IMR-90 (cell line): Measurements from ENCODE around the gene KCTD16. TPM values are rescaled to one million over a fixed set of nuclear protein-coding genes. Genes with fewer than 3 reads are reported as not detected.

Source experiments
- ATAC-seq: fragments of 200-7000 bp; cut with Tn5 transposase; 2 replicates; pipeline ENCODE4 v1.9.1; 2020; ENCODE audit warnings: low read depth, mild to moderate bottlenecking, moderate library complexity
- BruUV-seq: library from RNA; stranded (reverse); fragments of 400-500 nt; replicated peaks from 2 replicates; lab custom pipeline; 2021; lab: Mats Ljungman, UMichigan
- CTCF ChIA-PET: fragments of 300-600 bp; formaldehyde crosslinking; extraction: SDS; loops from one replicate; lab custom pipeline; 2021; ENCODE audit warnings: antibody characterized with exemption; lab: Yijun Ruan, JAX
- POLR2A ChIA-PET: fragments of 300-600 bp; sonication (Branson Sonifier 250); formaldehyde crosslinking; loops from one replicate; lab custom pipeline; 2022; ENCODE audit warnings: antibody characterized with exemption; ENCODE audit not compliant: unreplicated experiment; lab: Charles Lee
- DNase-seq: peaks from one replicate; pipeline ENCODE4 v3.0.0; 2013
- H2AFZ ChIP-seq: replicated peaks from 2 replicates; pipeline ENCODE3; 2013; ENCODE audit warnings: low read length, mild to moderate bottlenecking; ENCODE audit not compliant: poor library complexity
- H2AK5ac ChIP-seq: 2 replicates; pipeline ENCODE4 v1.6.1; 2013; ENCODE audit warnings: low read depth, low read length, inconsistent platforms
- H2AK9ac ChIP-seq: replicated peaks from 2 replicates; pipeline ENCODE3; 2013; ENCODE audit warnings: mild to moderate bottlenecking, low read depth, low read length, moderate library complexity; ENCODE audit not compliant: poor library complexity
- H2BK120ac ChIP-seq: 2 replicates; pipeline ENCODE4 v1.6.1; 2013; ENCODE audit warnings: low read depth, low read length, inconsistent platforms
- H2BK15ac ChIP-seq: 3 replicates; pipeline ENCODE4 v1.6.1; 2013; ENCODE audit warnings: low read depth, low read length, inconsistent platforms
- H2BK20ac ChIP-seq: 2 replicates; pipeline ENCODE4 v1.6.1; 2013; ENCODE audit warnings: low read depth, mild to moderate bottlenecking, inconsistent platforms, low read length, moderate library complexity
- H2BK5ac ChIP-seq: 2 replicates; pipeline ENCODE4 v1.6.1; 2013; ENCODE audit warnings: mild to moderate bottlenecking, low read depth, low read length, inconsistent platforms; ENCODE audit not compliant: poor library complexity, severe bottlenecking
- H3K14ac ChIP-seq: replicated peaks from 2 replicates; pipeline ENCODE4 v1.6.1; 2013; ENCODE audit warnings: low read depth, low read length, inconsistent platforms
- H3K18ac ChIP-seq: 2 replicates; pipeline ENCODE4 v1.6.1; 2013; ENCODE audit warnings: low read depth, low read length, control low read depth
- H3K23ac ChIP-seq: 2 replicates; pipeline ENCODE4 v1.6.1; 2013; ENCODE audit warnings: low read depth, low read length, inconsistent platforms
- H3K27ac ChIP-seq: 2 replicates; pipeline ENCODE4 v1.5.1; 2013; ENCODE audit warnings: mild to moderate bottlenecking, control low read depth, low read length; ENCODE audit not compliant: insufficient read depth
- H3K27me3 ChIP-seq: 2 replicates; pipeline ENCODE4 v1.6.1; 2013; ENCODE audit warnings: low read length; ENCODE audit not compliant: control insufficient read depth, insufficient read depth
- H3K36me3 ChIP-seq: 2 replicates; pipeline ENCODE4 v1.6.1; 2013; ENCODE audit warnings: low read length, mixed read lengths; ENCODE audit not compliant: control insufficient read depth, insufficient read depth
- H3K4ac ChIP-seq: 2 replicates; pipeline ENCODE4 v1.6.1; 2013; ENCODE audit warnings: low read depth, low read length, inconsistent platforms
- H3K4me1 ChIP-seq: 2 replicates; pipeline ENCODE4 v1.6.1; 2013; ENCODE audit warnings: low read length, mixed read lengths; ENCODE audit not compliant: control insufficient read depth, insufficient read depth
- H3K4me2 ChIP-seq: 2 replicates; pipeline ENCODE4 v1.6.1; 2013; ENCODE audit warnings: low read depth, mild to moderate bottlenecking, control low read depth, low read length, moderate library complexity
- H3K4me3 ChIP-seq: 2 replicates; pipeline ENCODE4 v1.5.1; 2013; ENCODE audit warnings: low read depth, mild to moderate bottlenecking, control low read depth, low read length, moderate library complexity; ENCODE audit not compliant: insufficient read depth
- H3K56ac ChIP-seq: 2 replicates; pipeline ENCODE4 v1.6.1; 2013; ENCODE audit warnings: low read length, inconsistent platforms; ENCODE audit not compliant: insufficient read depth; ENCODE audit errors: extremely low read depth
- H3K79me1 ChIP-seq, 2 experiments: 2 replicates each; pipeline ENCODE4 v1.6.1; 2013; ENCODE audit warnings: low read length in 2 of 2, inconsistent platforms in 1 of 2, low read depth in 1 of 2
- H3K9ac ChIP-seq: 2 replicates; pipeline ENCODE4 v1.6.1; 2013; ENCODE audit warnings: low read depth, low read length, control low read depth
- H3K9me1 ChIP-seq: 2 replicates; pipeline ENCODE4 v1.6.1; 2013; ENCODE audit warnings: low read length, inconsistent platforms; ENCODE audit not compliant: insufficient read depth
- H3K9me3 ChIP-seq: 2 replicates; pipeline ENCODE4 v1.6.1; 2013; ENCODE audit warnings: low read length; ENCODE audit not compliant: control insufficient read depth, insufficient read depth
- H4K20me1 ChIP-seq: 2 replicates; pipeline ENCODE4 v1.6.1; 2013; ENCODE audit warnings: low read length, inconsistent platforms; ENCODE audit not compliant: insufficient read depth
- H4K5ac ChIP-seq: 2 replicates; pipeline ENCODE4 v1.6.1; 2013; ENCODE audit warnings: mild to moderate bottlenecking, low read depth, low read length, control low read depth
- H4K8ac ChIP-seq, 2 experiments: 2 replicates each; pipeline ENCODE4 v1.6.1; 2013; ENCODE audit warnings: low read depth in 2 of 2, low read length in 2 of 2, control low read depth in 1 of 2, inconsistent platforms in 1 of 2
- H4K91ac ChIP-seq: 2 replicates; pipeline ENCODE4 v1.6.1; 2013; ENCODE audit warnings: low read depth, low read length, inconsistent platforms; ENCODE audit not compliant: insufficient read depth
- CHD1 ChIP-seq: IDR thresholded peaks from 2 replicates; pipeline ENCODE4 v1.6.1; 2012; ENCODE audit warnings: low read depth, low read length, improper control_type of control experiment
- ELK1 ChIP-seq: fragments of 150-350 bp; IDR thresholded peaks from 2 replicates; pipeline ENCODE4 v1.6.1; 2016; ENCODE audit warnings: low read depth, mild to moderate bottlenecking, low read length, moderate library complexity, borderline replicate concordance
- FOS ChIP-seq: fragments of 150-350 bp; IDR thresholded peaks from 2 replicates; pipeline ENCODE4 v1.6.1; 2016; ENCODE audit warnings: low read depth, low read length
- RAD21 ChIP-seq: IDR thresholded peaks from 2 replicates; pipeline ENCODE4 v1.6.1; 2012; ENCODE audit warnings: low read length, improper control_type of control experiment
- RCOR1 ChIP-seq: IDR thresholded peaks from 2 replicates; pipeline ENCODE4 v1.6.1; 2012; ENCODE audit warnings: mild to moderate bottlenecking, low read length, improper control_type of control experiment; ENCODE audit not compliant: insufficient replicate concordance
- RFX5 ChIP-seq: IDR thresholded peaks from 2 replicates; pipeline ENCODE4 v1.8.0; 2012; ENCODE audit warnings: low read depth, mild to moderate bottlenecking, low read length, moderate library complexity
- SMC3 ChIP-seq: fragments of 150-350 bp; IDR thresholded peaks from 2 replicates; pipeline ENCODE4 v1.6.1; 2016; ENCODE audit warnings: low read depth, mild to moderate bottlenecking, antibody characterized with exemption, low read length, moderate library complexity
- WGBS, 2 experiments: methylation state at CpG; one replicate each; pipeline versions ENCODE4 v1.1.5 to v1.1.7; 2013; ENCODE audit warnings: missing lambda C conversion rate in 2 of 2; ENCODE audit not compliant: insufficient read length in 1 of 2; ENCODE audit errors: extremely low coverage in 2 of 2; 5-methylcytosine and 5-hydroxymethylcytosine counted together
- dilution Hi-C: fragments of 300-500 bp; cut with HindIII; formaldehyde crosslinking; loops from one replicate; pipeline ENCODE4 v1.14.3; 2018; ENCODE audit warnings: low sequenced_read_pairs; ENCODE audit not compliant: unreplicated experiment
- in situ Hi-C: fragments of 300-500 bp; cut with MboI; formaldehyde crosslinking; loops from 3 replicates; pipeline ENCODE4 v1.14.3; 2019; ENCODE audit warnings: low sequenced_read_pairs, inconsistent platforms, mixed read lengths
- intact Hi-C: fragments of 100-400 bp; cut with micrococcal nuclease; formaldehyde crosslinking; loops from 2 replicates; pipeline ENCODE4 v1.10.0; 2022
- polyA plus RNA-seq, 3 experiments: library from polyadenylated mRNA; depleted of rRNA; stranded (reverse); fragments of >200 nt; gene quantifications; 2 replicates each; pipeline ENCODE4 v1.2.3, GENCODE V29; 2012; ENCODE audit warnings: low replicate concordance in 1 of 3
- total RNA-seq: library from RNA; depleted of rRNA; stranded (reverse); fragments of >200 nt; gene quantifications from 2 replicates; pipeline ENCODE4 v1.2.3, GENCODE V29; 2012

Gene KCTD16
- total and polyA plus RNA-seq, 2 of the 4 experiments (the other 2 are of a cell fraction), result 0.43 to 1.1 TPM

DNA sequence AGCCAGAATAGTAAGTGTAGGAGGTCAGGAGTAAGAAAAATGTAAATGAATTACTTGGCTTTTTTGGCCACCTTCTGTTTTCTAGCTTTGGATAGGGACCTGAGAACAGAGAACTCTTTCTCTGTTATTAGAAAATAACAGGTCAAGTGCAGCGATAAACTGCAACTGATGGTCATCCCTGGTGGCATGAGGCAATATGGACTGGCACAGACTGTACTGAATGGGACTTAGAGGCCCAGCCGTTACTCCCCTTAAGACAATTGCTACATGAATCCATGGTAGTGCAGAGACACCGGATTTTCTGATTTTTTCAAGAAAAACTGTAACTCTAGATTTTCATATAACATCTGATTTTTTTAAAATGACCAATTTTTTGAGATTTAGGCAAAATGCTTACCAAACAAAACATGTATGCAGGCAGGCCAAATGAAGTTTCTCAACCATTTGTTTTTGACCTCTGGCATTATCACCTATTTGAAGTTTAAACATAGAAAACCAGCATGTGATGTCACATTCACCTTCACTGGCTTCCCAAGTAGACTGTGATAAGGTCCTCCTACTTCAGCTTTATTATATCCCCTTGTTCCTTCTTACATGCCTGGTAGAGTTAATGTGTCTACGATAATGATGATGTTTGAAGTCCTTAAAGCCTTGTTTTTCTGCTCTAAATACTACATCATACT, 262.6 kb downstream of the KCTD16 start:
- dilution Hi-C loops, result no loop called here
- Histone ChIP-seq H3K14ac (no peak overlapping the region), H3K4me3 (no peak overlapping the region), H3K23ac (no peak overlapping the region), H3K9ac (no peak overlapping the region), H3K79me1 (no peaks in the 10 kb centered on the region), H3K4me1 (no peaks in the 10 kb centered on the region), H2BK5ac (no peak overlapping the region), H2AFZ (no peak overlapping the region), H4K20me1 (no peaks in the 10 kb centered on the region), H3K27me3 (no peaks in the 10 kb centered on the region), H4K5ac (no peak overlapping the region), H4K91ac (no peak overlapping the region), H3K36me3 (no peaks in the 10 kb centered on the region), H2AK5ac (no peak overlapping the region), H2BK15ac (no peak overlapping the region), H3K56ac (no peak overlapping the region), H2BK120ac (no peak overlapping the region), H3K27ac (no peak overlapping the region), H3K18ac (no peak overlapping the region), H3K4me2 (no peak overlapping the region), H3K4ac (no peak overlapping the region), H2AK9ac (no peak overlapping the region), H3K9me1 (no peaks in the 10 kb centered on the region), H2BK20ac (no peak overlapping the region), H4K8ac (no peak overlapping the region), H3K9me3 (no peaks in the 10 kb centered on the region)
- ATAC-seq, result no peak
- TF ChIP-seq RAD21 (no peak), SMC3 (no peak), FOS (no peak), RCOR1 (no peak), ELK1 (no peak), RFX5 (no peak), CHD1 (no peak)
- WGBS, 2 experiments, result 45% methylated on average over 2 of the region's 4 CpGs; no CpG with 5 or more reads in 1 of the 2 experiments
- intact Hi-C loops, result no loop called here
- ChIA-PET POLR2A (no interaction called here), CTCF (no interaction called here)
- in situ Hi-C loops, result no loop called here
- no peak for DNase-seq
- no TSS peak for BruUV-seq
